ENCODE results near the gene MACIR.

MACIR gene

GRCh38 chr5:103291606-103292005, 33.0 kb downstream of the MACIR start:
- no peak for TF ChIP-seq CTCF (conservative IDR thresholded peaks at IDR 0.05; ENCODE audit: low read depth)
- CTCF ChIA-PET, result interaction anchor here (0.6 kb wide), 1 partner anchor 200 kb away, joined by 3 read pairs; no protein-coding TSS in a partner anchor
- H3K27ac ChIP-seq, result no peak overlapping the region
- POLR2A ChIA-PET (ENCODE audit: low non-redundant PET), result no interaction called here
- no peak for DNase-seq (ENCODE audit: low spot score)

- TF ChIP-seq CTCF (conservative IDR thresholded peaks at IDR 0.05; ENCODE audit: low read depth), result no peak
- POLR2A ChIA-PET (ENCODE audit: low non-redundant PET), result no interaction called here
- CTCF ChIA-PET, result interaction anchor here (0.6 kb wide), 1 partner anchor 57 kb away, joined by 5 read pairs; no protein-coding TSS in a partner anchor
- no peak overlapping the region for H3K27ac ChIP-seq
- no peak for DNase-seq (ENCODE audit: low spot score)
Measured at GRCh38 chr5:103293099-103293498, 34.5 kb downstream of the MACIR start.

GRCh38 chr5:103293719-103294118, 35.2 kb downstream of the MACIR start:
- no peak for DNase-seq (ENCODE audit: low spot score)
- H3K27ac ChIP-seq, result no peak overlapping the region
- POLR2A ChIA-PET (ENCODE audit: low non-redundant PET), result no interaction called here
- CTCF ChIA-PET, result no interaction called here
- no peak for TF ChIP-seq CTCF (conservative IDR thresholded peaks at IDR 0.05; ENCODE audit: low read depth)

- no peak for TF ChIP-seq CTCF (conservative IDR thresholded peaks at IDR 0.05; ENCODE audit: low read depth)
- DNase-seq (ENCODE audit: low spot score), result no peak
- POLR2A ChIA-PET (ENCODE audit: low non-redundant PET), result no interaction called here
- CTCF ChIA-PET, result no interaction called here
- H3K27ac ChIP-seq, result no peak overlapping the region
Measured at GRCh38 chr5:103294906-103295305, 36.3 kb downstream of the MACIR start.

GRCh38 chr5:103295424-103295823, 36.9 kb downstream of the MACIR start:
- TF ChIP-seq CTCF (conservative IDR thresholded peaks at IDR 0.05; ENCODE audit: low read depth), result no peak
- H3K27ac ChIP-seq, result no peak overlapping the region
- DNase-seq (ENCODE audit: low spot score), result no peak
- ChIA-PET POLR2A (ENCODE audit: low non-redundant PET) (no interaction called here), CTCF (interaction anchor here (0.6 kb wide), 1 partner anchor 858 kb away, joined by 3 read pairs; no protein-coding TSS in a partner anchor)

GRCh38 chr5:103295871-103296270, 37.3 kb downstream of the MACIR start:
- CTCF ChIA-PET, result interaction anchor here (0.6 kb wide), 1 partner anchor 859 kb away, joined by 3 read pairs; no protein-coding TSS in a partner anchor
- no peak for TF ChIP-seq CTCF (conservative IDR thresholded peaks at IDR 0.05; ENCODE audit: low read depth)
- no peak overlapping the region for H3K27ac ChIP-seq
- no peak for DNase-seq (ENCODE audit: low spot score)
- POLR2A ChIA-PET (ENCODE audit: low non-redundant PET), result no interaction called here

GRCh38 chr5:103298117-103298516, 39.6 kb downstream of the MACIR start:
- POLR2A ChIA-PET (ENCODE audit: low non-redundant PET), result no interaction called here
- CTCF ChIA-PET, result interaction anchor here (0.6 kb wide), 1 partner anchor 1899 kb away, joined by 5 read pairs; no protein-coding TSS in a partner anchor
- no peak overlapping the region for H3K27ac ChIP-seq
- no peak for DNase-seq (ENCODE audit: low spot score)
- no peak for TF ChIP-seq CTCF (conservative IDR thresholded peaks at IDR 0.05; ENCODE audit: low read depth)

Data from RWPE1 (cell line).